ENCODE measurements around the gene DECR2. TPM values are rescaled to one million over a fixed set of nuclear protein-coding genes. Genes with fewer than 3 reads are reported as not detected.

The DECR2 gene
- total RNA-seq, 1 experiment from 2014 or later, result 17.1 TPM

- intact Hi-C loops (cut with micrococcal nuclease), result no loop called here
- H3K27me3 ChIP-seq (ENCODE audit: insufficient read depth, low read length), result no peaks in the 10 kb centered on the region
- H3K27ac ChIP-seq (ENCODE audit: low read depth, low read length), result peak overlapping the region; percentile 57; the same call in 1 of the 2 replicates
- RAD21 ChIA-PET (ENCODE audit: low non-redundant PET in 1 of 2, low total read pairs in 2 of 2, uncharacterized antibody in 2 of 2, unreplicated experiment in 2 of 2), result no interaction called here
- POLR2A ChIA-PET, result no interaction called here
- BruUV-seq (replicated peaks), result no TSS peak
- ATAC-seq (peak; percentile 53), DNase-seq (ENCODE audit: low read depth, low spot score) (no peak)
- peak overlapping the region; percentile 89 for H3K4me2 ChIP-seq (ENCODE audit: low read length)
- no peaks in the 10 kb centered on the region for H3K9me2 ChIP-seq (ENCODE audit: insufficient read depth)
- no peaks in the 10 kb centered on the region for H3K36me3 ChIP-seq (ENCODE audit: control insufficient read depth in 1 of 2, insufficient read depth in 2 of 2, low read length in 2 of 2)
- H3K79me2 ChIP-seq (ENCODE audit: insufficient read depth, low read length), result peaks cover 12% of the 10 kb centered on the region; the same call in 1 of the 2 replicates
- peak overlapping the region; percentile 55 for H3K9ac ChIP-seq (ENCODE audit: low read length)
- H3K4me3 ChIP-seq (replicated peaks in 1 of 2; ENCODE audit: low read depth in 1 of 2, low read length in 2 of 2), result peak overlapping the region; percentile 43 to 60
- H4K20me1 ChIP-seq (ENCODE audit: insufficient read depth), result no peaks in the 10 kb centered on the region
- peaks cover 16 to 35% of the 10 kb centered on the region in 2 experiments for H3K4me1 ChIP-seq (ENCODE audit: control insufficient read depth in 1 of 2, insufficient read depth in 2 of 2, low read length in 2 of 2)
- CTCF ChIA-PET, result no interaction called here
- no peaks in the 10 kb centered on the region for H3K9me3 ChIP-seq (ENCODE audit: control insufficient read depth in 1 of 2, insufficient read depth in 1 of 2, low read depth in 1 of 2, low read length in 2 of 2)
- TF ChIP-seq POLR2AphosphoS5 (IDR thresholded peaks at IDR 0.05; ENCODE audit: low read depth, low read length) (no peak), ZNF274 (IDR thresholded peaks at IDR 0.05; ENCODE audit: low read depth, low read length) (no peak), CEBPB (IDR thresholded peaks at IDR 0.05; ENCODE audit: low read depth) (0 out of 2 replicates have a peak, but pooled peaks have one; percentile 30), CBX3 (IDR thresholded peaks at IDR 0.05; ENCODE audit: low read depth) (no peak), EGR1 (IDR thresholded peaks at IDR 0.05; ENCODE audit: low read depth) (no peak), FOSL1 (IDR thresholded peaks at IDR 0.05; ENCODE audit: low read depth) (peak; percentile 27; the same call in 1 of the 2 replicates), REST (IDR thresholded peaks at IDR 0.05; ENCODE audit: low read depth) (no peak), TCF7L2 (IDR thresholded peaks at IDR 0.05; ENCODE audit: borderline replicate concordance, extremely low read depth, insufficient read depth, insufficient read length) (peak; percentile 38), POLR2A (IDR thresholded peaks at IDR 0.05; ENCODE audit: borderline replicate concordance, extremely low read depth, insufficient read depth, insufficient read length) (no peak)
- peak overlapping the region; percentile 65 for H2AFZ ChIP-seq (ENCODE audit: low read depth, low read length, poor library complexity, severe bottlenecking)
Observed at GRCh38 chr16:424033-424622, 22.4 kb downstream of the DECR2 start.
